AG08396 (cell line): ENCODE measurements around the gene ADRA2B.

ENCODE experiments used
- DNase-seq: peaks from one replicate; pipeline ENCODE4 v3.0.0; 2012; ENCODE audit warnings: low spot score, mixed read lengths

ADRA2B gene

DNA sequence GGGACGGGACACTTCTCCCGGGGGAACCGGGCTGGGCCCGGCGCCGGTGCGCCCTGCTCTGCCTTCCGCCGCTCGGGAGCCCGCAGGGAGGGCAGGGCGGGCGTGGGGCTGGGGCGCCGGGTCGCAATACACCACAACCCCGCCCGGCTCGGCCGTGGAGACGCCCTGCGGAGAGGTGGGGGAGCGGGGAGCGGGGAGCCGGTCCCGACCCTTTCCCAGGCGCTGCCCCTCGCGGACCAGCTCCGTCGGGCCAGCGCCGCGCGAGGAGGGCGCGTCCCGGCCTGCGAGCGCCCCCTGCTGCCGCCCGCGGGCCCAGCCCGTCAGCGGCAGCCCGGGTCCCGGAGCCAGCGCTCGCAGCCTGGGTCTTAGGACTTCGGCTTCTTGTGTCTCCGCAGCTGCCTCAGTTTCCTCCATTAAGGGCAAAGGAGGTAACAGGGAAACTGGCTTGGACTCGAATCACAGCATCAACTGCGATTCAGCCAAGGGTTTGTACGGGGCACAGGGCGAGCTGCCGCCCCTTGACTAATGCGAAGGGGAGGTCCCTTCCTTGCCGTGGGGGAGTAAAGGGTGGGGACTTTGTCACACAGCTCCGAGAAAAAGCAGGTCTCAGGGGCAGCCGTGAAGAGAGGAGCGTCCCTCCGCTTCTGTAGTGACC lies 635 bp upstream of the ADRA2B start:
- DNase-seq: peak; percentile 94

DNA sequence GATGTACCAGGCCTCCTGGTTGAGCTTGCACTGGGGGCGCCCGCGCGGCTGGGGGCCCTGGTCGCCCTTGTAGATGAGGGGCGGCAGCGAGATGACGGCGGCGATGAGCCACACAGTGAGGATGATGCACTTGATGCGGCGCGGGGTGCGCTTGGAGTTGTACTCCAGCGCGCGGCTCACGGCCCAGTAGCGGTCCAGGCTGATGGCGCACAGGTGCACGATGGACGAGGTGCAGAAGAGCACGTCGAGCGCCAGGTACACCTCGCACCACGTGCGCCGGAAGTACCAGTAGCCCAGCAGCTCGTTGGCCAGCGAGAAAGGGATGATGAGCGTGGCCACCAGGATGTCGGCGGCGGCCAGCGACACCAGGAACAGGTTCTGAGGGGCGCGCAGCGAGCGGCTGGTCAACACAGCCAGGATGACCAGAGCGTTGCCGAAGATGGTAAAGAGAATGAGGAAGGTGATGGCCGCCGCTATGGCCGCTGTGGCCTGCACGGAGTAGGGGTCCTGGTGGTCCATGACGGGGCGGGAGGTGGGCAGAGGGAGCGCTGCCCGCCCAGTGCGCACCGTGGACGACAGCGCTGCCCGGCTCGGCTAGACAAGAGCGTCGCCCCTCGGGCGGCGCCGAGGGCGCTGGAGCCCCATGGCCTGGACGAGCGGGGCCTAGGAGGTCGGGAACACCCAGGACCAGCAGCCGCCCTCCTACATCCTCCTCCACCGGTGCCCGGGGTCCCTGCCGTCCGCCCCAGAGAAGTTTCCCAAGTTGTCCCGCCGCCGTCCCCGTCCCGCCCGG lies 544 bp downstream of the ADRA2B start:
- no peak for DNase-seq

DNA sequence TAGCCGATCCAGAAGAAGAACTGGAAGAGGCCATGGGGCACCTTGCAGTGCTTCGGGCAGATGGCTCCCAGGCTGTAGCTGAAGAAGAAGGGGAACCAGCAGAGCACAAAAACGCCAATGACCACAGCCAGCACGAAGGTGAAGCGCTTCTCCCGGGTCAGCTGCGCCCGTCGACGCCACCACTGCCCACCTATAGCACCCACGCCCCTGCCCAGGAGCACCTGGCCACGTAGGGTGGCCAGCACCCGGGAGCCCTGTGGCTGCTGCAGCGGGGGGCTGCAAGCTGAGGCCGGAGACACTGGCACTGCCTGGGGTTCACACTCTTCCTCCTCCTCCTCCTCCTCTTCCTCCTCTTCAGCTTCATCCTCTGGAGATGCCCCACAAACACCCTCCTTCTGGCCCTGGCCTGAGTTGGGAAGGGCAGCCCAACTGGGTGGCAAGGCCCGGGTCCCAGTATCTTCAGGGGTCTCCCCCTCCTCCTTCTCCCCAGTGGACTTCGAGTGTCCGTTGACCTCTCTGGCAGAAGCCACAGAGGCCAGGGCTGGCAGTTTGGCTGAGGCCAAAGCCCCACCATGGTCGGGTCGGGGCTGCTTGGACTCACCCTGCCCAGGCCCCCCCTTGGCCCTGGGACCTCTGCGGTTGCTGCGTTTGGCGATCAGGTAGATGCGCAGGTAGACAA lies 1.3 kb downstream of the ADRA2B start:
- DNase-seq: no peak

DNA sequence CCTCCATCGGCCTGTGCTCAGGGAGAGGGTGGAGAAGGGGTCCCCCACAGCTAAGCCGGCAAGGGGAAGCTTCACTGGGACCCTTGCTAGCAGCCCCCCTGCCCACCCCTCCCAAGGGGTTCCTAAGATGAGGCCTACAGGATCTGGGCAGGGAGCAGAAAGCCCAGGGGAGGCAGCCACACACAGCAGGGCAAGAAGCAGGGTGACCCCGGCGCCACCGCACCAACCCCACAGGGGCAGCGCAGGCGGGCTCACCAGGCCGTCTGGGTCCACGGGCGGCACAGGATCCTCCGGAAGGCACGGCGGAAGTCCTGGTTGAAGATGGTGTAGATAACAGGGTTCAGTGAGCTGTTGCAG lies 1.8 kb downstream of the ADRA2B start:
- no peak for DNase-seq

DNA sequence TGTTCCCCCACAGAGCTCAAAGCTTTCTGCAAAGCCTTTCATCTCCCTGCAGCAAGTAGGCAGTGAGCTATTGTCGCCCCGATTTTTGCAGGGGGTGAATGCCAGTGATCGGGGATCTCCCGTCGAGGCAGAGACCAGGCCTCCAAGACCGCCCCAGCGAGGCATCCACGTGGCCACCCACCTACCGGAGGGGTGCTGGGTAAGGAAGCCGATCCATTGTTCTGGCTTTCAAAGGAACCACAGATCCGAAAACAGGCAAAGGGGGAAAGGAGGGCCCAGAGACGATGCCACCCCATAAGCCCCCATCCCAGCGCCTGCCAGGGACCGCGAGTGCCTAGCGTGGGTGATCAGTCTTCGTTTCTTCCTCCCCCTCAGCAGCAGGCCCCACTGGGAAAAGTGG lies 2.4 kb downstream of the ADRA2B start:
- DNase-seq: no peak

DNA sequence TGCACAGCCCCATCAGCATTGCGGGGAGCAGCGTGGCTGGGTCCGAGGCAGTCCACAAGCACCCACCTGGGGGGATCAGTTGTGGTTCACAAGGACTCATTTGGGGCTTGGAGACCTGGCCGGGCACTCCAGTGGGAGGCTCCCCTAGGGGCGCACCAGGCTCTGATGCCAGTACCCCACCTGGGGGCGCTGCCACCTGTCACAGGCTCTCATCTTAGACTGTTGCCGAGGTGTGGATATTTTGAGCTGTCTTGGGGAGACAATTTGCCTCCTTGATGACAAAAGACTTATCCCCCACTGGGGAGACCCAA lies 3.0 kb downstream of the ADRA2B start:
- no peak for DNase-seq

DNA sequence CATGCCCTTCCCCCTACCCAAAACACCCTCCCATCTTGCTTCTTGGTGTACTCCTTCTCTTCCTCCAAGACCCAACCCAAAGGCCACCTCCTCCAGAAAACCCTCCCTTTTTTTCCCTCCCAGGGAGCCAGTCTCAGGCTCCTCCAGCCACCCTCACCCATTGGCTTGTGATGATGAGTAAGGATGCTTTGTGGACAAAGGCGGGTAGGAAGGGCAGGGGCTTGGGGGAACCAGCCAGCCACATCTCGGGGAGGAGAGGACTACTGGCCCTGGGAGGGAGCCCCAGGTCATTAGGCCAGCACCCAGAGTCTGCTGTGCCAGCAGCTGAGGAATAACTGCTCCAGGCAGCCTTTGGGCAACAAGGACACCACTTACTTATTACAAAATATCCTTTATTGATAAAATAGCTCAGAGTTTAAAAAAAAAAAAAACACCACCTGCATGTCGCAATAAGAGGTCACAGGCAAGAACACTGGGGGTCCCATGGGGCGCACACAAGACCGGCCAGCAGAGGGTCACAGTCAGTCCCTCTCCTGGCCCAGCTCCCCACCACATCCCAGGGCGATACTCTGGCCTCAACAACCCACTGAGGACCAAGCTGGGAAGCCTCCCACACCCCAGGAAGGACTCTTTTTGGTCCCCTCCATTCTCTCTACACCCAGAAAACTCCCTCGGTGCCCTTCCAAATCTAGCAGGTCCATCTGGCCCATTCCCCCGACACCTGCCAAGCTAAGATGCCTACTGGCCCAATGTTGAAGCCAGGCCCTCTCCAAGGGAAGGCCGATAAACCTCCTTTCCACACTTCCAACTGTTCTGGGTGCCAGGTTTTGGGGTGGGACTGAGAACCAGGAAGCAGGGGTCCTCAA lies 3.6 kb downstream of the ADRA2B start:
- no peak for DNase-seq

DNA sequence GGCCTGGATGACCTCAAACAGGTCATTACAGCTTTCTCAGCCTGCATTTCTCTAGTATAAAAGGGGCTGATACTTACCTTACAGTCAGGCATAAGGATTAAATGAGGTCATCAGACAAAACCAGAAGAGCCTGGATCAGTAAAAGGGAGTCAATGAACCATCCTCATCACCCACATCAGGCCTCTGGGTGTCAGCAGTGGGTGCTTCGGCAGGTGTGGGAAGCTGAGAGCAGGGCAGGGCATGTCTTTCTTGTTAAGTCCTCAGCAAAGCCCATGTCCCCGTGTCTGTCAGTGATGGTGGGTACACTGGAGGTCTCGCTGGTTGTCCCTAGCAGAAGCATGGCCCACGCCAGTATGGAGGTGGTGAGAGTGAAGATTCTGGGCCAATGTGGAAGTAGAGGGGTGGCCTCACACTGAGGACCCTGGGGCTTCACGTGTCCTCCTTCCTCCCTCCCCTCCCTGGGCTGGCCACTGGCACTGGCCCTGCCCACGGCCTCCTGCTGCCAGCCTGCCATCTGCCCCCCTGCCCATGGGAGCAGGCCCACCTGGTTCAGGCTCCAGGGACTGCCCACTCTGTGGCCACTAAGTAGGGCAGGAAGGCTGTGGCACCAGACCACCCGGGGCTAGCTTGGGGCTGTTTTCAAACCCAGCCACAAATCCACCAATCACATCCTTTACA lies 4.4 kb downstream of the ADRA2B start:
- DNase-seq: no peak

DNA sequence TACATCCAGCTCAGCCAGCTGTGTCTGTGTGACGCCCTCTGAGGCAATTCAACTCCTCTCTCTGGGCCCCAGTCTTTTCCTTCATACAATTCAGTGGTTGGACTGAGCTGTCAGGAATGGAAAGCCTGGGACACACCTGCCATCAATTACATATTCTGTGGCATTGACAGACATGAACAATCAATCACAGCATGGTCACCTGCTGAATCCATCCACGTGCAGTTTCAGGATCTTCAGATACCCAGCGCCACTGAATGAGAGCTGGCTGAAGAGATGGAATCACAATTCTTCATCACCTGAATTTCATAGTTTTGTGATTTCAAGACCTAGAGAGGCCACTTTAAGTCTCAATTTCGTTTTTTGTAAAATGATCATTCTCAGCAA lies 5.1 kb downstream of the ADRA2B start:
- DNase-seq: no peak

DNA sequence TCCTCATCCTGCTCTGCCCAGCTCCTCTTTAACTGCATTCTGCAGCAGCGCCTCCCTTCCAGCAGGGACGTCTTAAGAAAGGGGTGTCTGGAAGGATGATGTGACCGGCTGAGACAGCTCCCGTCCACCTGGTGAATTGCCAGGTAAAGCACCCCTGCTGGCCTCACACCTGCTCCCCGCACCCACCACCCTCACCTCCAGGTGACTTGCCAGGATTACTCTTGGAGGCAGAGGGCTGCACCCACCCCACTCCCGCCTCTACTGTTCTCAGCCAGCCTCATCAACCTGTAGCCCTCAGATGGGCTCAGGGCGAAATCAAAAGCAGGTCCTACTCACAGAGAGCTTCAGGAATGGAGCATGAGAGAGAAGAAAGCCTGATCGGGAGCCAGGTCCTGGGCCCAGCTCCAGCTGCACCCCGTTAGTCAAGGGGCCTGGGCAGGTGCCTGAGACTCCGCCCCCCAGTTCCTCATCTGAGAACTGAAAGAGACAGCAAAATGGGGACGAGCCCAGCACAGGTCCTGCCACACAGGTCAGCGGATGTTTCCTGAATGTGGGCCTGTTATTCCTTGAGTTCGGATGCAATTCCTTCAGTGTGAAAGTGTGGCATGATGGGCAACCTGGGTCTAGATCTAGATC lies 5.6 kb downstream of the ADRA2B start:
- DNase-seq: no peak

DNA sequence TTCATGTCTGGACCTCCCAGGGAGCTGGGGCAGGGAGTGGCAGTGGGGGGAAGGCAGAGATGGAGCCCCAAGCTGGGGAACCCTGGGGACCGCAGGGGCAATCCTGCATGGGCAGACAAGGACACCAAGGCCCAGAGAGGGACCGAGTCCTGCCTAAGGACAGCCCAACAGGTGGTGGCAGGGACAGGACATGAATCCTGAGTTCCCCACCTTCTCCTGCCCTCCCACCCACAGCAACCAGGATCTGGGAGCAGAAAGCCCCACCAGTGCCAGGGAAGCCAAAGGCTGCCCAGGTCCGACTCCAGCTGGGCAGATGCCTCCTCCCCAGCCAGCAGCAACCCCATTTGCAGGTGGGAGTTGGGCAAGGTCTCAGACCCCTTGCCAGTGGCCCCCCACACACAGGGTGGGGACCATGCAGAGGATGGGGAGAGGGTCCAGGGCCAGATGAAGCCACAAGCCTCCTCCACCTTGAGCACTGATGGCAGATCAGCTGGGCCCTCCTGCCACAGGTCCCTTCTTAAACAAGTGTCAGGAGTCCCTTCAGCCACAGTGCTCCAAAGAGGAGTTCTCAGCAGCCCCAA lies 6.3 kb downstream of the ADRA2B start:
- no peak for DNase-seq

DNA sequence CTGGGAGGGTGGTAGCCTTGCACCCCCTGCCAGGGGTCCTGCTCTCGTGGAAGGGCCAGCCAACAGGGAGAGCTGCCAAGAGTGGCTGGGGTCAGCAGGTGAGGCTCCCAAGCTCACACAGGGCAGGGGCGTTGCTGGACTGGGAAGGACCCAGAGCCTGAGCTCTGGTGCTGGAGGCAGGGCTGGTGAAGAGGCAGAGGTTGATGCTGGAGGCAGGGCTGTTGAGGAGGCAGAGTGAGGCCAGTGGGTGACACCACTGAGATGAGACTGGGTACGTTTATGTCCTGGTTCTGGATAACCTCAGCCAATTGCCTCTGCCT lies 7.0 kb downstream of the ADRA2B start:
- DNase-seq: no peak

DNA sequence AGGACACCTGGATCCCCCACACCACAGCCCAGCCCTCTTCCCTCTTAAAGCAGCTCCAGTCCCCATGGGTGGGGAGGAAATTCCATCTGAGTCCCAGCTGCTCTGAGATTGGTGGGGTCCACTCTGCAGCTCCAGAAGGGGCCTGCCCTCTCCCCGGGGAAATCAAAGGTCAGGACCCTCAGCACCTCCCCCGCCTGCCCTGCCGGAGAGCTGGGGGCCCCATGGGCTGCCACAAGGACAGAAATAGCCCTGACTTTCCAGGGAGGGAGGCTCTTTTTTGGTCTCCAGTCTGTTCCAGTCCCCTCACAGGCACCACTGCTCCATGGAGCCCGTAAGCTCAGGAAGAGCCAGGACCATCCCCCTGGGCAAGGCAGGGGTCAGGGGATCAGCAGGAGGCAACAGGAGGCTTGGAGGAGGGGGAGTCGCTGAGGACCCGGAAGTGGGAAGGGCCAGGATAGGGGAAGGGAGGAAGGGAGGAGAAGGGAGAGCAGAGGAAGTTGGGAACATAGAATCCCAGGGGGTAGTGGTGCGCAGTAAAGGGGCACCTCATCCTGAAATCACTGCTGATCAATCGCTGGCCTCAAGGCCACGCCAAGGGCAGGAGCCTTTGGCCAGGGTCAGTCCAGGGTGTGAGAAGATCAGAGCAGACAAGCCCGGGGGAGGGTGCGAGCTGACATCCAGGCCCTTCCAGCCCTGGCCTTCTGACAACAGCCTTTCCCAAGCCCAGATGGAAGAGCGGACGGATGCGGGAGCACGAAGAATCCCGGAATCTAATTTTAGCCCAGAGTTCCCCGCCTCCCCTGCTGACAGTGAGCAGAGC lies 7.6 kb downstream of the ADRA2B start:
- no peak for DNase-seq

DNA sequence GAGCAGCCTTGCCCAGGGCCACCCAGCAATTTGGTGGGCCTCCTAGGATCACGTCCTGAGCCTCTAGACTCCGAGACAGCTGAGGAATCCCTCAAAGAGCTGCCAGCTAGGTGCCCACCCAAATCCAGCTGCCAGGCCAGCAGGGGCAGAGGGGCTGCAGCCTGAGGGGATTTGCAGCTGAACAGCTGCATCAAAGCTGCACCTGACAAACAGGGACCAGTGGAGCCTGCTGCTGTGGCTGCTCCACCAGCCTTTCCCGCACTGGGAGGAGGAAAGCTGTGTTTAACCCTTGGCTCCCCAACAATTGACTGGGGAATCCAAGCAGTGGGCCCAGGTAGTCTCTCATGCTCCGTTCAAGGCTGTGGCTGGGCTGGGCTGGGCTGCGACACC lies 8.2 kb downstream of the ADRA2B start:
- DNase-seq: no peak

DNA sequence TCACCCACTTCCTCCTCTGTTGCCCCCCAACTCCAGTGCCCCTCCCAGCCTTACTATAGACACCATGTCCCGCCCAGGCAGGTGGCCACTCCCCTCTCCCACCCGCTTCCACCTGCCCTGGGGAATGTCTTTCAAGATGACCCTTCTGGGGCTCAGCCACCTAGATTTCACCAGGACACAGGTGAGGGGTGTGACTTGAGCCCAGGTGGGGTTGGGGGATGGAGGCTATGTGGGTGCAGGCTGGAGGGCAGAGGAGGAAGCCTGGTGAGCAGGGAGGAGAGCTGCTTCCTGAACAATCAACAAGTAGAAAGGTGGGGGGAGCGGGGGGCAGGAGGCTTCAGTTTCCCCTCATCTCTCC lies 8.7 kb downstream of the ADRA2B start:
- DNase-seq: no peak

DNA sequence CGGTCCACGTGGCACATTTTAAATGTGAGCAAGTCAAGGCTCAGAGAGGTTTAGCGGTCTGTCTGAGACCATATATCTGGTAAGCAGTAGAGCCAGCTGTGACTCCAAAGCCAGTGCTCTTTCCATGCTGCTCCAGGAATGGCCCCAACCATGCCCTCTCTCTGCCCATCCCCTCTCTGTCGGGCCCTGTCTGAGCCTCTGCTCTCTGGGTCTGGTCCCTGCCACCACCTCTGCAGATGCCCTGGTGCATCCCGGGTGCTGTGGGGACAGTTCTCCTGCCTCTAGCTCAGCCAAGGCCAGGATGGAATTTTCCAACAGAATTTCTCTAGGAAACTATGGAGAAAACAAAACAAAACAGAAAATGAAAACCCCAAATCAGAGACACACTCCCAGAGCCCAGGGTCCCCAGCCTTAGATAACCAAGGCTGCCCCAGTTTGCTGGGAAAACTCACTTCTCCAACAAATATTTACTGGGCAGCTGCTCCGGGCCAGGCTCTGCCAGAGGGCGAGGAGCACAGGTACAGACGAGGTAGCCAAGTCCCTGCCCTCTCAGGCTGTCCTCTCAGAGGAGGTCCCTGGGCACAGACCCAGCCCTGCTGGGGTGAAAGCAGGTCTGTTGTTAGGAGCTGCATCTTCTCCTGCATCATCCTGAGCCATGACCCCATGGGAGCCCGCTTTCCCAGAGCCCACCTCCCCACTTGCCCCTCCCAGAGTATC lies 9.2 kb downstream of the ADRA2B start:
- no peak for DNase-seq

DNA sequence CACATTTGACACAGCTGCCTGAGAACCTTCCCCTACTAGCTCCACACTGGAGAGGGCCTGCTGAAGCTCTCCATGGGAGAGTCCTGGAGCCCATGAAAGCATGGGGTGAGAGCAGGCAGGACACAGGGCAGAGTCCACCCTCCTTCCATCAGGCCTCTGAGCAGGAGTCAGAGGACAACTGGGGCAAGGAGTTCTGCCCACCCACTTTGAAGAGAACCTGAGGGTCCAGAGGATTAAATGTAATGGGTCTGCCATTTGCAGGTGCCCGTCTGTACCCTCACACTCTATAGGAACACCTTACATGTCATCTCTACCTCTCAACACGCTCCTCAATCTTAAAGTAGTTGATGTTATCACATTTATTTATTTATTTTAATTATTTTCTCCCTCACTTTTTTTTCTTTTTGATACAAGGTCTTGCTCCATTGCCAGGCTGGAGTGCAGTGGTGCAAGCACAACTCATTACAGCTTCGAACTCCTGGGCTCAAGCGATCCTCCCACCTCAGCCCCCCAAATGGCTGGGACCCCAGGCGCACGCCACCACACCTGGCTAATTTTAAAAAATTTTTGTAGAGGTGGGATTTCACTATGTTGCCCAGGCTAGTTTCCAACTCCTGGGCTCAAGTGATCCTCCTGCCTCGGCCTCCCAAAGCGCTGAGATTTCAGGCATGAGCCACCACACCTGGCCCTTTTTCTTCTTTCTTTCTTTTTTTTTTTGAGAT lies 10.2 kb downstream of the ADRA2B start:
- DNase-seq: no peak

DNA sequence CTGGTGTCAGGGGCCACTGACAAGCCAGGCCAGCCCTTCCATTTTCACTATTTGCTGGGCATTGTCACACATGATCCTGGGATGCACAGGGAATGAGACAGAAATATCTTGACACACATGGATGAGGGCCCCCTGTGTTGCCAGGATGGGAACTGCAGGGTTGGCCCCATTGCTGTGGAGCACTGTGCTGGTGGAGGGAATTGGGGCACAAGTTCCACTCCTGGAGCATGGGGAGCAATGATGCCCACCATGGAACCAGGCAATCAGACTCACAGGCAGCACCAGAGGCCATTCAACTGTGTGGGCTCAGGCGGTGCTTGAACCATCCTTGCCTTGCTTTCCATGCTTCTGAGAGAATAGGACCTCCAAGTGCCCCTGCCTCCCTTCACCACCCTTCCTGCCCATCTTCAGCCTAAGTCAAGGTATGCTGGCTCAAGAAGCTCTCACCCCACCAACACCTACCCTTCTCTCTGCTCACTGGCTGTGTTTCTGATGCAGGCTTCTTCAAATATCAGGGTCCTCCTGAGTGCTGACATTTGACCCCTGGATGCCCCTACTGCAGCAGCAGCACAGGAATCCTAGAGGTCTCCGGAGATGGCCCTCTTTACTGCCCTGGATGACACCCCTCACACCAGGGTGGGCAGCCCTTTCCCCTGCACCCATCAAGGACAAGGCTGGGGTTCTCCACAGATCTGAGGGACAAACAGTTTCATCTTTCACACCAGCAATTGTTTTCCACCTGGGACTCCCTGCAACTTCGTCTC lies 11.0 kb downstream of the ADRA2B start:
- no peak for DNase-seq

DNA sequence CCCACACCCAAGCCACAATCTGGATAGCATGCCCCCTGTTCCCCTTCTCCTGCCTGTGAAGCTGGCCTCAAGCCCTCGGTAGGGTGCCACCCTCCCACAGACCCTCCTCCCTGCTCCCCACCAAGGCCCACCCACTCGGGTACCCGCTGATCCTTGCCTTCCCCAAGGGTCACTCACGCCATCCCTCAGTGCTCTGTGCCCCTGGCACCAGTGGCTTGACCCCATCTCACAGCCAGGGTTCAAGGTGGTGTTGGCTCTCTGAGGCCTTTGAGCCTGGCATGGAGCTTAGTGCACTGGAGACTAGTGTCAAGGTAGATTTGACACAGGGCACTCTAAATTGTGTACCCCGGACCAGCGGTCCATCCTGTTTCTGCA lies 11.9 kb downstream of the ADRA2B start:
- DNase-seq: no peak
